Caco-2 (cell line): ENCODE measurements around the gene ACTR1A. TPM values are rescaled to one million over a fixed set of nuclear protein-coding genes. Genes with fewer than 3 reads are reported as not detected.
A peak's percentile ranks its signal among the peaks of the same experiment; 100 is the strongest.

Experiments used
- BruUV-seq: library from RNA; stranded (reverse); fragments of 400-500 nt; replicated peaks from 2 replicates; lab custom pipeline; 2021; lab: Mats Ljungman, UMichigan
- CTCF ChIA-PET: fragments of 300-600 bp; sonication (Branson Sonifier 250); formaldehyde crosslinking; loops from one replicate; lab custom pipeline; 2022; ENCODE audit warnings: antibody characterized with exemption; lab: Charles Lee
- POLR2A ChIA-PET: fragments of 300-600 bp; sonication (Branson Sonifier 250); formaldehyde crosslinking; loops from one replicate; lab custom pipeline; 2022; ENCODE audit warnings: antibody characterized with exemption; lab: Charles Lee
- DNase-seq, 2 experiments: peaks; one replicate each; pipeline versions ENCODE4 v3.0.0 to v3.0.0-alpha.2; 2020 to 2022
- H3K27me3 ChIP-seq: replicated peaks from 2 replicates; pipeline ENCODE4 v1.6.0; 2011; ENCODE audit warnings: low read length; ENCODE audit not compliant: control insufficient read depth, insufficient read depth
- H3K36me3 ChIP-seq: 2 replicates; pipeline ENCODE4 v1.5.1; 2011; ENCODE audit warnings: low read length; ENCODE audit not compliant: control insufficient read depth, insufficient read depth
- H3K4me1 ChIP-seq: fragments of 250-450 bp; sonication (Bioruptor Pico); 2 replicates; pipeline ENCODE4 v1.5.1; 2020; ENCODE audit warnings: mild to moderate bottlenecking
- H3K4me3 ChIP-seq: 2 replicates; pipeline ENCODE4 v1.5.1; 2011; ENCODE audit warnings: low read depth, mild to moderate bottlenecking, control low read depth, low read length
- H3K9me3 ChIP-seq: fragments of 250-450 bp; sonication (Bioruptor Pico); 2 replicates; pipeline ENCODE4 v1.5.1; 2020; ENCODE audit warnings: mild to moderate bottlenecking, moderate library complexity
- H3K27ac Mint-ChIP-seq: one replicate; pipeline ENCODE4 v1.8.0; 2022; ENCODE audit warnings: mixed read lengths; ENCODE audit not compliant: unreplicated experiment
- H3K27me3 Mint-ChIP-seq: one replicate; pipeline ENCODE4 v1.8.0; 2022; ENCODE audit warnings: mixed read lengths; ENCODE audit not compliant: insufficient read depth, unreplicated experiment
- H3K36me3 Mint-ChIP-seq: one replicate; pipeline ENCODE4 v1.8.0; 2022; ENCODE audit warnings: mild to moderate bottlenecking, mixed read lengths; ENCODE audit not compliant: insufficient read depth, unreplicated experiment
- H3K4me1 Mint-ChIP-seq: one replicate; pipeline ENCODE4 v1.8.0; 2022; ENCODE audit warnings: low read depth, mixed read lengths; ENCODE audit not compliant: unreplicated experiment
- H3K4me3 Mint-ChIP-seq: one replicate; pipeline ENCODE4 v1.8.0; 2022; ENCODE audit warnings: mild to moderate bottlenecking, moderate library complexity, mixed read lengths; ENCODE audit not compliant: unreplicated experiment
- H3K9me3 Mint-ChIP-seq: one replicate; pipeline ENCODE4 v1.8.0; 2022; ENCODE audit warnings: mixed read lengths; ENCODE audit not compliant: unreplicated experiment
- intact Hi-C: fragments of 100-400 bp; cut with micrococcal nuclease; formaldehyde crosslinking; loops from one replicate; pipeline ENCODE4 v1.10.0; 2022; ENCODE audit not compliant: unreplicated experiment
- total RNA-seq: library from RNA; stranded (reverse); gene quantifications from 2 replicates; pipeline ENCODE4 v1.2.3, GENCODE V29; 2022
- TF ChIP-seq, protein P1 (sequence below), 2 experiments: fragments of 200-600 bp in 1 of 2; IDR thresholded peaks; 1 replicate in 1 of 2; 2 replicates in 1 of 2; pipeline versions ENCODE4 v1.5.1 to v1.8.0; 2011 to 2022; ENCODE audit warnings: antibody characterized with exemption in 1 of 2, control low read depth in 1 of 2, inconsistent platforms in 1 of 2, low read depth in 1 of 2, low read length in 1 of 2, mild to moderate bottlenecking in 1 of 2, moderate library complexity in 1 of 2; ENCODE audit not compliant: insufficient read depth in 1 of 2, severe bottlenecking in 1 of 2, unreplicated experiment in 1 of 2

The ACTR1A gene
- total RNA-seq, 1 experiment from 2014 or later, result 65.9 TPM

- Histone ChIP-seq H3K4me3 (no peak overlapping the region), H3K27me3 (no peaks in the 10 kb centered on the region), H3K9me3 (no peaks in the 10 kb centered on the region), H3K36me3 (no peaks in the 10 kb centered on the region), H3K4me1 (no peaks in the 10 kb centered on the region)
- H3K4me3 Mint-ChIP-seq, result no peak overlapping the region
- no peaks in the 10 kb centered on the region for H3K4me1 Mint-ChIP-seq
- BruUV-seq, result no TSS peak
- peaks cover 35% of the 10 kb centered on the region for H3K36me3 Mint-ChIP-seq
- ChIA-PET POLR2A (no interaction called here), CTCF (interaction anchor here (0.7 kb wide), 1 partner anchor 335 kb away, joined by 5 read pairs; no protein-coding TSS in a partner anchor)
- DNase-seq, result no peak
- TF ChIP-seq, protein P1, sequence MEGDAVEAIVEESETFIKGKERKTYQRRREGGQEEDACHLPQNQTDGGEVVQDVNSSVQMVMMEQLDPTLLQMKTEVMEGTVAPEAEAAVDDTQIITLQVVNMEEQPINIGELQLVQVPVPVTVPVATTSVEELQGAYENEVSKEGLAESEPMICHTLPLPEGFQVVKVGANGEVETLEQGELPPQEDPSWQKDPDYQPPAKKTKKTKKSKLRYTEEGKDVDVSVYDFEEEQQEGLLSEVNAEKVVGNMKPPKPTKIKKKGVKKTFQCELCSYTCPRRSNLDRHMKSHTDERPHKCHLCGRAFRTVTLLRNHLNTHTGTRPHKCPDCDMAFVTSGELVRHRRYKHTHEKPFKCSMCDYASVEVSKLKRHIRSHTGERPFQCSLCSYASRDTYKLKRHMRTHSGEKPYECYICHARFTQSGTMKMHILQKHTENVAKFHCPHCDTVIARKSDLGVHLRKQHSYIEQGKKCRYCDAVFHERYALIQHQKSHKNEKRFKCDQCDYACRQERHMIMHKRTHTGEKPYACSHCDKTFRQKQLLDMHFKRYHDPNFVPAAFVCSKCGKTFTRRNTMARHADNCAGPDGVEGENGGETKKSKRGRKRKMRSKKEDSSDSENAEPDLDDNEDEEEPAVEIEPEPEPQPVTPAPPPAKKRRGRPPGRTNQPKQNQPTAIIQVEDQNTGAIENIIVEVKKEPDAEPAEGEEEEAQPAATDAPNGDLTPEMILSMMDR (IDR thresholded peaks at IDR 0.05; ENCODE audit: insufficient read depth in 1 of 2, low read depth in 1 of 2, low read length in 1 of 2, severe bottlenecking in 1 of 2, unreplicated experiment in 1 of 2), result no peak
- no peak overlapping the region for H3K27ac Mint-ChIP-seq
- intact Hi-C loops, result no loop called here
- no peaks in the 10 kb centered on the region for H3K27me3 Mint-ChIP-seq
- H3K9me3 Mint-ChIP-seq, result no peaks in the 10 kb centered on the region
These were observed 9.5 kb downstream of the ACTR1A start for GRCh38 chr10:102492983-102493382.

DNA sequence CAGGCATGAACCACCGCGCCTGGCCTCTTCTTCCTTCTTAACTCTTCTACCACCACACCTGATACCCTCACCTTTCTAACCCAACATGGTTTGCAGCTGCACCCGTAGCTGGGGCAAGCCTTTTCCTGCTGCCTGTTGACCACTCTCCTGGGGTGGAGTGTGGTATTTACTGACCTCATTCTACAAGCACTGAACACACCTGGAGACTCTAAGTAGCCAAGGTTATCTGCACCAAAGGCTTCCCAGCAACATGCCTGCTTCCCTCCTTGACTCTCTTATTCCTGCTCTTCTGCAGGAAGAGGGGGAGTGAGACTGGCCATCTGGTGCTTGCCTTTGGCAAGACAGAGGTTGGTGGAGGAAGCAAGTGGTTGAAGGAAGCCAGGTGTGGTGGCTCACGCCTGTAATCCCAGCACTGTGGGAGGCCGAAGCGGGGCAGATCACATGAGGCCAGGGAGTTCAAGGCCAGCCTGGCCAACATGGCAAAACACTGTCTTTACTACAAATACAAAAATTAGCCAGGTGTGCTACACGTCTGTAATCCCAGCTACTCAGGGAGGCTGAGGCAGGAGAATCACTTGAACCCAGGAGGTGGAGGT lies 10.1 kb downstream of the ACTR1A start:
- H3K36me3 ChIP-seq, result no peaks in the 10 kb centered on the region
- H3K4me3 Mint-ChIP-seq, result no peak overlapping the region
- no peaks in the 10 kb centered on the region for H3K4me1 ChIP-seq
- TF ChIP-seq, protein P1 (IDR thresholded peaks at IDR 0.05; ENCODE audit: insufficient read depth in 1 of 2, low read depth in 1 of 2, low read length in 1 of 2, severe bottlenecking in 1 of 2, unreplicated experiment in 1 of 2), result no peak
- BruUV-seq, result no TSS peak
- peak overlapping the region; percentile 53 for H3K27ac Mint-ChIP-seq
- H3K9me3 ChIP-seq, result no peaks in the 10 kb centered on the region
- H3K4me1 Mint-ChIP-seq, result no peaks in the 10 kb centered on the region
- no peak for DNase-seq
- no peak overlapping the region for H3K4me3 ChIP-seq
- ChIA-PET CTCF (interaction anchor here (0.7 kb wide), 1 partner anchor 334 kb away, joined by 5 read pairs; no protein-coding TSS in a partner anchor), POLR2A (no interaction called here)
- no peaks in the 10 kb centered on the region for H3K27me3 ChIP-seq
- intact Hi-C loops, result no loop called here
- peaks cover 36% of the 10 kb centered on the region for H3K36me3 Mint-ChIP-seq
- H3K27me3 Mint-ChIP-seq, result no peaks in the 10 kb centered on the region
- H3K9me3 Mint-ChIP-seq, result no peaks in the 10 kb centered on the region

DNA sequence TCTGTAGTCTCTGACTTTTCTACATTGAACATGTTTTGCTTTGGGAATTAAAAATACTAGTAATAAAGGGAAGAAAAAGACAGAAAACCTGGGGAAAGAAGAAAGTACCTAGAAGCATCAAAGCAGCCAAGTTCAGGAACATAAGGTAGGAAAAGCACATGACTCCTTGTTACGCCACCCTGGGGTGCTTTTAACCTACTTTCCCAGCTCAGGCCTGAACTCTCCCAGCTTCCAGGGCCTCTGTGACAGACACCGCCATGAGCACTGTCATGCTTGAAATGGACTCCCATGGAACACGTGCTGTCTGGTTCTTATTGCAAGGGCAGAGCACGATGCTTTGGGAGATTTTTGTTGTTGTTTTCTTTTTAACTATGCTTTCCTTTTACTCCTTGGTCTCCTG lies 11.4 kb downstream of the ACTR1A start:
- ChIA-PET CTCF (interaction anchor here (0.7 kb wide), 1 partner anchor 321 kb away, joined by 3 read pairs; no protein-coding TSS in a partner anchor), POLR2A (no interaction called here)
- H3K4me1 Mint-ChIP-seq, result no peaks in the 10 kb centered on the region
- H3K4me1 ChIP-seq, result no peaks in the 10 kb centered on the region
- H3K27ac Mint-ChIP-seq, result no peak overlapping the region
- peaks cover 32% of the 10 kb centered on the region for H3K36me3 Mint-ChIP-seq
- DNase-seq, result no peak
- H3K27me3 Mint-ChIP-seq, result no peaks in the 10 kb centered on the region
- H3K9me3 ChIP-seq, result no peaks in the 10 kb centered on the region
- no peaks in the 10 kb centered on the region for H3K36me3 ChIP-seq
- intact Hi-C loops, result no loop called here
- no peaks in the 10 kb centered on the region for H3K9me3 Mint-ChIP-seq
- H3K4me3 Mint-ChIP-seq, result no peak overlapping the region
- no peaks in the 10 kb centered on the region for H3K27me3 ChIP-seq
- no peak overlapping the region for H3K4me3 ChIP-seq
- TF ChIP-seq, protein P1 (IDR thresholded peaks at IDR 0.05; ENCODE audit: insufficient read depth in 1 of 2, low read depth in 1 of 2, low read length in 1 of 2, severe bottlenecking in 1 of 2, unreplicated experiment in 1 of 2), result no peak
- BruUV-seq, result no TSS peak
